ENCODE results near the gene ANKRA2.

Gene ANKRA2

DNA sequence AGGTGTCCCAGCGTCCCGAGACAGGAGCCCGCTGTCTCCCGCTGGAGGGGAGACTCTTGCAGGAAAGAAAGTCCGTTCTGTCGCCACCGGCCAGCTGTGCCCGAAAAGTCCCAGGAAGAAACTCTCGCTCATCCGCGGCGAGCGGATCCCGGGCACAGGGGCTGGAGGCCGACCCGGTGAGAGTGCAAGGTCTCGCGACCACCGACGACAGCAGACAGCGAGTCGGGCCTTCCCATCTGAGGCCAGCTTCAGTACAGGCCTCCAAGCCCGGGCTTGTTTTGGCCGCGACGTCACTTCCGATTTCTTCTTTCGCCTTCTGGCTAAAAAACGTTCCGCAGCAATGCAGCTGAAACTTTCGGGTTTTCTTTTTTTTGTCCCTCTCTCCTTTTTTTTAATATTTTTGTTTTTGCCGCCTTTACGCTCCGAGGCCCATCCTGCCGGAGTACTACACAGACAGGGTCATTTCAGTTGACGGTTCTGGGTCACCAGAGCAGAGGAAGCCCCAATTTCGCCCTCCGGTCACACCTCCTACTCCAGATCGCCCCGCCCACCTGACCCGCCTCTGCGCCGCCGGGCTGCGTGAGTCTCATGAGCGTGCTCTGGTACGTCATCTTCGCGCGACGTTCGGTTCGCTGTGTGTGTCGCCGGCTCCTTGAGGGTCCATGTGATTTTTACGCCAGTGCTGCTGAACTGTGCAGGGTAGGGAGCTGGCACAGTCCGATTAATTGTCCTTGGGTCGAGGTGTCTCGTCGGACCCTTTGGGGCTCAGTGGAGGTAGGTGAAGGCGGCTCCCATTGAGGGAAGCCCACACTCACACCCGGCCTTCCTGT is at the start of gene ANKRA2, which contains the start of gene UTP15:
TSS of gene ANKRA2 (minus strand) at position 501 of the 830 bp plus-strand sequence. CDS start 2,758 bp downstream, outside the sequence.
TSS of gene UTP15 (plus strand) at position 605 of the 830 bp plus-strand sequence. CDS start 1,602 bp downstream, outside the sequence.
- DNase-seq: peak; percentile 64

DNA sequence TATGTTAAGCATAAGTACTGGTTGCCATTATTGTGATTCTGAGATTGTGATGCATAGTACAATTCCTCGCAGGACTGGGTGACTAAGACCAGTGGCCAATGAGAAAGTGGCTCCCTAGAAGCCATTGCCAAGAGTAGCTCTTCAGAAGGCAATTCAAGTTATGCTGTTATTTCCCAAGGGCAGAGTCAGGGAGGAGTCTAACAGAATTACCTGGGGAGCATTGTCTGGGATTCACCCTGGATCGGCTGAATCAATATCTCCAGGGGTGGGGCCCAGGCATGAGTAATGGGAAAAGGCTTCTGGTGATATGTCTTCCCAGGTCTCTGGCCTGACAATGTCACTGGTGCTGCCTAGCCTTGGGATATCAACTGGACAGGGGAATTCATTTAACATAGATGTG is 49.6 kb upstream of the ANKRA2 start:
- no peak for DNase-seq

GRCh38 chr5:73612799-73613198 is 47.4 kb upstream of the ANKRA2 start:
- no peak for DNase-seq

DNA sequence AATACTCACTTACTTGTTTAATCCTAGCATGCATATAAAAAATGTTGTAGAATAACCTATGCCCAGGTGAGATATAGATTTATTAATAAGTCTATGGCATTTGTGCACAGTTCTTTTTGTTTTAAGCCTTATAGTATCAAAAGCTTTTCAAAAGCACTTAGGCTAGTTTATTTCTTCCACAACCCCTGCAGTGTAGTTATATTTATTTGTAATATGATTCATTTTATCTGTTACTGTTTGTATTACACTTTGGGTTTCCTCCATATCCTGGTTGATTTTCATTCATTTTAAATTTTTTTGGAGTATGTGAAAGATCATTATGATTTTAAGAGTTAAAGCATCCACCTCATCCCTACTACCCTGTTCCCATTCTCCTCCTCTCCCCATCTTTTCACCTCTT is 41.8 kb upstream of the ANKRA2 start:
- DNase-seq: no peak

DNA sequence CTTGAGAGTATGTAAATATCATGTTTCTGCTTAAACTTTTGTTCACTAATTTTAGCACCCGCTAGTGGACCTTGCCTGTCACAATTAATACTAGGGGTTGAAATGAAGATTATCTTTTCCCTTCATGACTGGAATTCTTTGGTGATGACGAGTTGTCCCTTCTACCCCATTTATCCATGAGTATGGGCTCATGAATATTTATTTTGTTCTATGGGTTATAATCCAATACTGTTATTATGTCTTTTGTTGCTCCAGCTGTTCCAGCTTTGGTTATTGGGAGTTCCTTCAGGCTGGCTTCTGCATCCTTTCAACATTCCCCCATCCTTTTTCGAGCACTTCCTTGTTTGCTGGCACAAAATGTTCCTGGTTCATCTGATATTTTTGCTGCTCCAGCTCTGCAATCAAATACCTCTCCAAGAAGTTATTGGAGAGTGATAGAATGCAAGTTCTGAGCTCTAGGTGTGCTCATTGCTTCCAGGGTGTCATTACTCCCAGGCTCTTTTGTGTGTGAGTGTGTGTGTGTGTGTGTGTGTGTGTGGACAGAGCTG is 40.8 kb upstream of the ANKRA2 start:
- no peak for DNase-seq

DNA sequence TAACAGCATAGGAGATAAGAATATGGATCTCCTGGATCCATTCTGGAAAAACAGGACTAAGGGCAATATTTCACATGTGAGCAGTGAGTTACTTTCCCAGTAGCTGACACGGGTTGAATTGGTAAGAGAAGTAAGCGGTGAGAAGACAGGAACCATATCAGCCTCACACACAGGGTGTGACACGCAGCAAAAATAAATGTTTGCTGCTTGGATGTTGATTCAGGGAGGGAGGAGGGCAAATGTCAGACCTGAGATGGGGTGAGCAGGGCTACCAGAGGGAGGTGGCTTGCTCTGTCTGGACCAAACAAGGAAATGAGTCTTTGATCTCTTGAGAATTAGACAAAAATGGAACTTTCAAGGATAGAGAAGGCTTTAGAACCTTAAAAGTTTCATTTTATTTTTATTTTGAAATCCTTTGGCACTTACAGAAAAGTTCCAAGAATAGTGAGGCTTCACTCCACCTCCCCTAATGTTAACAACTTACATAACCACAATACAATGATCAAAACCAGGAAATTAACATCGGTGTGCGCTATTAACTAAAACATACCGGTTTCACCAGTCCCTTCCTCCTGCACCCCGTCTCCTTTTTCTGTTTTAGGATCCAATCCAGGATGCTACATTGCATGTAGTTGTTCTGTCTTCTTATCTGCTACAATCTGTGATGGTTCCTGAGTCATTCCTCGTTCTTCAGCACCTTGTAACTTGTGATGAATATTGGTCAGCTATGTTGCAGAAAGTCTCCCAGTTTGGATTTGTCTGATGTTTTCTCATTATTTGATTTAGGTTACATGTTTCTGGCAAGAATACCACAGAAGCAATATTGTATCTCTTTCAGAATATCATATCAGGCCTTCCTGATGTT is 40.0 kb upstream of the ANKRA2 start:
- no peak for DNase-seq

DNA sequence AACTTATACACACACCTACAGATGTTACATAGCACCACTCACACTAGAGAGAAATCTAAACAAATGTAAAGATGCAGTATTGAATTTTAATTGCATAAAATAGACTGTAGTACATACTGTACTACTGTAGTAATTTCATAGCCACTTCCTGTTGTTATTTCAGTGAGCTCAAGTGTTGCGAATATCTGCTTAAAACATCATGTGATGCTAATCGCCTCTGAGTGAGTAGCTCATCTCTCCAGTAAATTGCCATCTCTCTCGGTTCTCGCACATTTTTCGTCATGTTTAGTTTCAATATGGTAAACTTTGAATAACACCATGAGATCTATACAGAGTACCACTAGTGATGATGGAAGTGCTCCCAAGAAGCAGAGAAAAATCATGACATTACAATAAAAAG is 38.6 kb upstream of the ANKRA2 start:
- DNase-seq: no peak

DNA sequence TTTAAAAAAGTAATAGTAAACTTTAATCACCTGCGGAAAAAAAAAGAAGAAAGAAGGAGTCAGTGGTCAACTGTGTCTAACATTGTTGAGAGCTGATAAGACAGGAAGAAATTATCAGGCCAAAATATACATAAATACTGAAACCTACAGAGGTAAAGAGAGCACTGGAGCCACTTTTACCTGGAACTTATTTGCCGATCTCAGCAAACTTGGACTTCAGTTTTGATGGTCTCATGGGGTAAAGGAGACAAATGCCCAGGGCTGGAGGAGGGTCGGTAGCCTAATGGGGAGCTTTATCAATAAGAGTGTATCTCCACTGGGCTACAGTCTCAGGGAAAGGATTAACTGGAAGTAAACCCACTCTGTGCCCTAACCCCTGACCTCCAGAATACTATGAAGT is 33.9 kb upstream of the ANKRA2 start:
- DNase-seq: no peak

DNA sequence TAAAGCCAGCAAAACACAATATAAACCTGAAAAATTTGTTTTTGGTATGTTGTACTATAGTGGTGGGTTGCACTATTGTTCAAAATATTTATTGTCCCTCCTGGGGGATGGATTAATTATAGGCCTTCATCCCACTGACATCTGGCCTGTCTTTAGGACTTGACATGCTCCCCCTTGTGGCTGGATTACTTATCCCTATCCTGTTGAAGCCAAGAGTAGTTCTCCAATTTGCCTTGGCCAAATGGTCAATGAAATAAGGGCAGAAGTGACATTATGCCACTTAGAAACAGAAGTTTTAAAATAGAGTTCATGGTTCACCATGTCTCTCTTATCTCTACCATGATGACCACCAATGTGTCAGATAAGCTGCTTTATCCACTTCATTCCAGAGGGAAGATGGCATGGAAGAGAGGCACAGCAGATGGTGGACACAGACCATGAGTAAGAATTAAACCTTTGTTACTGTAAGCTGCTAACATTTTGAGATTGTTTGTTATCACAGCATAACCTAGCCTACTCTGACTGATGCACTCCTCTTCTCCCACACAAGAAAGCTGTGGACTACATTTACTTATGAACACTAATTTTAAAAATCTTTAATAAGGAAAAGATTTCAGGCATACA is 31.4 kb upstream of the ANKRA2 start:
- DNase-seq: peak; percentile 4

DNA sequence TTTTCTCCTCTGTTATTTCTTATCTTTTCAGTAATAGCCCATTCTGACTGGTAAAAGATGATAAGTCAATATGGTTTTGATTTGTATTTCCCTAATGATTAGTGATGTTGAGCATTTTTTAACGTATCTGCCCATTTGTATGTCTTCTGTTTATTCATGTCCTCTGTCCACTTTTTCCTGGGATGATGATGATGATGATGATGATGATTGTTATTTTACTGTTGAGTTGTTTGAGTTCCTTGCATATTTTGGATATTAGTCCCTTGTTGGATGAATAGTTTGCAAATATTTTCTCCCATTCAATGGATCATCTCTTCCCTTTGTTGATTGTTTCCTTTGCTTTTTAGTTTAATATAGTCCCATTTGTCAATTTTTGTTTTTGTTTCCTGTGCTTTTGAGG is 27.1 kb upstream of the ANKRA2 start:
- no peak for DNase-seq

DNA sequence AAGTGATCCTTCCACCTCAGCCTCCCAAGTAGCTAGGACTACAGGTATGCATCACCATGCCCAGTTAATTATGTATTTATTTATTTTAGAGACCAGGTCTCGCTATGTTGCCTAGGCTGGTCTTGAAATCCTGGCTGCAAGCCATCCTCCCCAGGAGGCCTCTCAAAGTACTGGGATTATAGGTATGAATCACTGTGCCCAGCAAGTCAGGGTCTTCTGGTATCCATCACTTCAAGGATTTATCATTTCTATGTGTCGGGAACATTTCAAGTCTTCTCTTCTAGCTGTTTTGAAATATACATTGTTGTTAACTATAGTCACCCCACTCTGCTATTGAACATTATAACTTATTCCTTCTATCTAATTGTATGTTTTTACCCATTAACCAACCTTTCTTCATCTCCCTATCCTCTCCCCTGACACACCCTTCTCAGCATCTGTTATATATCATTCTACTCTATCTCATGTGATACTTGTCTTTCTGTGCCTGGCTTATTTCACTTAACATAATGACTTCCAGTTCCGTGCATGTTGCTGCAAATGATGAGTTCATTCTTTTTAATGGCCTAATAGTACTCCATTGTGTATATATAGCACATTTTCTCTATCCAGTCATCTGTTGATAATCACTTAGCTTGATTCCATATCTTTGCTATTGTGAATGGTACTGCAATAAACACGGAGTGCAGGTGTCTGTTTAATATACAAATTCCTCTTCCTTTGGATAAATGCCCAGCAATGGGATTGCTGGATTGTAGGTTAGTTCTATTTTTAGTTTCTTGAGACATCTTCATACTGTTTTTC is 26.5 kb upstream of the ANKRA2 start:
- no peak for DNase-seq

- DNase-seq: peak; percentile 4
Measured at GRCh38 chr5:73591102-73591695, 25.8 kb upstream of the ANKRA2 start.

DNA sequence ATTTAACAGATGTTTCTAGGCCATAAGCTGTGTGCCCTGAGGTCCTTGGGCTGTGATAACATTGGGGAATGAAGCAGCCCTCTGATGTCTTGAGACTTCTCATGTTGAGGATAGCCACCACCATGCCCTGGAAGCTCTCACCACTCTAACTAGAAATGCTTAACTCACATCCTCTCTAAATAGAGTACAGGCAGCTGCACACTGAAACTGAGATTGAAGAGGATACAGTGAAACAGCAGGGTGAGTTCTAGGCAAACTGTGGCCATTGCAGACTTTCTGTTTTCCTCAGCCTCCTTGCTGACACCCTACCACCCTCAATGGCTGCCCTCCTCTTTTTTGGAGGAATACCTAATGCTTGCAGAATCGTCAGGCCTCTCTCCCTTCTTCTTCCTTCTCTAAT is 22.5 kb upstream of the ANKRA2 start:
- DNase-seq: no peak

GRCh38 chr5:73582285-73583145 is 17.1 kb upstream of the ANKRA2 start:
- DNase-seq: no peak

DNA sequence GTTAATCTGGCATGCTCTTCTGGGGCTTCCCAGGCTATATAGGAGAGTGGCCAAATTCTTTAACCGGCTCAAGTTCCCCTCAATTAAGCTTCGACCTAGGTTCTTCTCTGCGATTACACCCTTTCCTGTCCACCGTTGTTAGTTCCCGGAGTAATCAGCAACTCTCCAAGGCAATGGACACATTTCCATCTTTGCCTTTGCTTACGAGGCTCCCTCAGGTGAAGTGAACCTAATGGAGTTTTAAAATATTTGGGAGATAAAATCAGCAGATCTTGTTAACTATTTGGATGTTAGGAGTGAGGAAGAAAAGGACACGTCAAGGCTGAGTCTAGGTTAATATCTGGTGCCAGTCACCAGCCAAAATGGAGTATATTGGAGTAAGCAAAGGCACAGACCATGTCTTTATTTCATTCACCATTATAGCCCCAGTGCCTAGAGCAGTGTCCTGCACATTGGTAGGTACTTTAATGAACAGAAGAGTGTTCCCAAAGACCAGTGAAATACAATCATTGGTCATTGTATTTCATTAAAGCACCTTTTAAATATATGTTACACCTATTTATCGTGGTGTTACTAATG is 619 bp upstream of the ANKRA2 start:
- DNase-seq: no peak

GRCh38 chr5:73564675-73565074 is 764 bp downstream of the ANKRA2 start:
- no peak for DNase-seq

DNA sequence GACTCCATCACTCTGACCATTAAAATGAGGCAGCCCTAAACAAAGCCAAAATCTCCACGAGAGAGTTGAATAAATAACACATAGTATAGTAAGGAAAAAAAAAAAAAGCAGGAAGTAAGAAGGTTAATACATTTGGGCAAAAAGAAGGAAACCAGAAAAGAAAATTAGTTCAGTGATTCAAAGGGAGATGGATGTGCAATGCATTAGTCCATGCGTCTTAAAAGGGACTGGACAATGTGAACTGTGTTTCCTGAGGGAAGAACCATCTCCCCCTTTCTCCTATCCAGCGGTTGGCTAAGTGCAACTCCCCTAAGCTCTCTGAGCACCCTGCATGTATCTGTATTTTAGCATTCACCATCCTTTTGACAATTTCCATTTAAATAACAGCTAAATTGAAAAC is 1.4 kb downstream of the ANKRA2 start:
- DNase-seq: no peak

DNA sequence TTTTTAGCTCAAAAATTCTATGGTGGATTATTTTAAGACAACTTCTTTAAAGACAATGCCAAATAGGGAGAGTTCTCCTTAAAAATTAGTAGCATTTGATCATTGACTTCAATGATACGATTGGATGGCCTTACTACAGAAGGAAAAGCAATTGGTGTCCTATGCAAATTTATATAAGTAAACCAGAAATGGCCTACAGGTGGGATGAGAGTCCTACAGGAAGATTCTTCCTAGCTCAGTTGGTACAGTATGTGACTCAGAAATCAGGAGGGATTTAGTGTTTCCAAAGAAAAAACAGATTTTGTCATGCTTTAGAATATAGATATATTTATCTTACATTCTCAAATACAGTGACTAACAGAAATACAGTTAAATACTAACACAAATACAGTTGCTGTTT is 6.5 kb downstream of the ANKRA2 start:
- no peak for DNase-seq

- no peak for DNase-seq
Measured at GRCh38 chr5:73552642-73553041, 12.8 kb downstream of the ANKRA2 start.

DNA sequence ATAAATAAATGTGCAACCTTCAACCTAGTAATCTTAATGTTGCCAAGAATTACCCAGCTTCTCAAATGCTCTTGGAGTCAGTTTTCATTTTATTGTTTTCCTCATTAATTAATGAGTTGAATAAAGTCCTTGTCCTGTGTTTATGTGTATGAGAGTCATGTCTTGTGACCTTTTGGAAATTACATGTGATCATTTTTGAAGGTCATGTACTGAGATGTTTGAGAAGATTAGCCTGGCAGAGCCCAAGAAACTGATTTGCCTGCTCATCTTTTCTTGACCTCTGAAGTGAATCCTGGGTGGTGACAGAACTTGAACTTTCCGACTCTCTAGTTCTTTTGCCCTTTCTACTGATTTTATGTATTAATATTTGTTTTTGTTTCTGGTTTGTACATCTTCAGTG is 15.4 kb downstream of the ANKRA2 start:
- no peak for DNase-seq

DNA sequence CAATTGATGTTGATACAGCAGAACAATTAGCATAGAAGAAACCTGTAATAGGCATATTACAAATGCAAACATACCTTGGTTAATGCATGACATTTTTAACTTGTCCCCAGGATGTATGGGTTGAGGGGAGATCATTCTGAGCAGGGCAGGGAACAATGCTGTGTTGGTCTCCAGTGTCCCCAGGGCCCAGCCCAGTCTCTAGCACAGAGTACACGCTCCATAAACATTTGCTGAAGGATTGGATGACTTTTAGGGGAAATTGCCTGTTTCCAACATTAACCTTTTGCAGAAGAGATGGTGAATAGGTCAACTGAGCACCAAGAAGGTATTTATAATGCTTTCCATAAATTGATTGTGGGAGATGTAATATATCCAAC is 20.0 kb downstream of the ANKRA2 start:
- DNase-seq: no peak
